GM10248 (cell line): ENCODE data around the gene CNBD2.

Source experiments
- CTCF ChIA-PET: fragments of 300-600 bp; sonication (Branson Sonifier 250); formaldehyde crosslinking; extraction: SDS; loops from one replicate; lab custom pipeline; 2021; ENCODE audit warnings: antibody characterized with exemption; lab: Yijun Ruan, JAX
- POLR2A ChIA-PET: fragments of 350-650 bp; sonication (Branson Sonifier 250); formaldehyde crosslinking; extraction: SDS; loops from one replicate; lab custom pipeline; 2020; ENCODE audit warnings: antibody characterized with exemption; lab: Yijun Ruan, JAX
- DNase-seq: peaks from one replicate; pipeline ENCODE4 v3.0.0; 2012; ENCODE audit errors: extremely low spot score
- CTCF ChIP-seq: IDR thresholded peaks from 2 replicates; pipeline ENCODE4 v1.5.1; 2012; ENCODE audit warnings: mild to moderate bottlenecking, low read depth; ENCODE audit errors: extremely low read depth, missing control alignments, control extremely low read depth

CNBD2 gene

GRCh38 chr20:35968930-35969329 is 540 bp downstream of the CNBD2 start:
- POLR2A ChIA-PET = no interaction called here
- no peak for DNase-seq

GRCh38 chr20:35971981-35972380 is 3.6 kb downstream of the CNBD2 start:
- POLR2A ChIA-PET = no interaction called here

More at GRCh38 chr20:35968930-35969329, 540 bp downstream of the CNBD2 start:
- TF ChIP-seq CTCF = no peak
- CTCF ChIA-PET = interaction anchor here (7.0 kb wide), 1 partner anchor 14 kb away, joined by 43 read pairs; the partner anchor contains the start of gene SCAND1

GRCh38 chr20:35972462-35972861 is 4.1 kb downstream of the CNBD2 start:
- ChIA-PET POLR2A (no interaction called here), CTCF (interaction anchor here (1.0 to 1.2 kb wide), 2 partner anchors 18 to 21 kb away, joined by 3 to 7 read pairs; partner anchors contain the start of gene SCAND1)
- no peak for TF ChIP-seq CTCF
- no peak for DNase-seq

More at GRCh38 chr20:35971981-35972380, 3.6 kb downstream of the CNBD2 start:
- DNase-seq = no peak
- CTCF ChIA-PET = interaction anchor here (1.0 to 1.2 kb wide), 2 partner anchors 17 to 21 kb away, joined by 3 to 7 read pairs; partner anchors contain the start of gene SCAND1
- no peak for TF ChIP-seq CTCF

- no peak for DNase-seq
- no peak for TF ChIP-seq CTCF
- CTCF ChIA-PET = interaction anchor here (1.6 to 1.7 kb wide), 2 partner anchors 19 to 20 kb away, joined by 3 to 5 read pairs; partner anchors contain the start of gene SCAND1
- POLR2A ChIA-PET = no interaction called here
Observed at GRCh38 chr20:35974256-35974655, 5.9 kb downstream of the CNBD2 start.

GRCh38 chr20:35975576-35976373 is 7.4 kb downstream of the CNBD2 start:
- ChIA-PET CTCF (interaction anchor here (1.0 to 10.3 kb wide), 7 partner anchors 18 to 227 kb away, joined by 3 to 140 read pairs (median 3); partner anchors contain the start of gene SCAND1), POLR2A (interaction anchor here (0.5 kb wide), 1 partner anchor 10 kb away, joined by 3 read pairs; no protein-coding TSS in a partner anchor)
- no peak for TF ChIP-seq CTCF

GRCh38 chr20:35978041-35978513 is 9.7 kb downstream of the CNBD2 start:
- TF ChIP-seq CTCF = no peak
- ChIA-PET POLR2A (no interaction called here), CTCF (interaction anchor here (1.2 to 10.3 kb wide), 4 partner anchors 15 to 180 kb away, joined by 3 to 140 read pairs (median 7); no protein-coding TSS in a partner anchor)
- no peak for DNase-seq

More at GRCh38 chr20:35975576-35976373, 7.4 kb downstream of the CNBD2 start:
- no peak for DNase-seq
